Hepatocyte (in vitro differentiated cells): ENCODE data around the gene GJD4. TPM values are rescaled to one million over a fixed set of nuclear protein-coding genes. Genes with fewer than 3 reads are reported as not detected.

Experiments
- DNase-seq: peaks from one replicate; pipeline ENCODE4 v3.0.0-alpha.2; 2016; ENCODE audit warnings: low spot score
- H2AFZ ChIP-seq: fragments of 200-600 bp; sonication (generic); 2 replicates; pipeline ENCODE4 v1.6.0; 2016; ENCODE audit warnings: antibody characterized with exemption, mild to moderate bottlenecking
- H3K27ac ChIP-seq: fragments of 200-600 bp; sonication (generic); 2 replicates; pipeline ENCODE4 v1.5.1; 2016; ENCODE audit warnings: mild to moderate bottlenecking
- H3K27me3 ChIP-seq: fragments of 200-600 bp; sonication (generic); 2 replicates; pipeline ENCODE4 v1.6.1; 2016
- H3K36me3 ChIP-seq: fragments of 200-600 bp; sonication (generic); replicated peaks from 2 replicates; pipeline ENCODE4 v1.5.1; 2016; ENCODE audit warnings: low read depth; ENCODE audit not compliant: insufficient read depth
- H3K4me1 ChIP-seq: fragments of 200-600 bp; sonication (generic); 2 replicates; pipeline ENCODE4 v1.5.1; 2016; ENCODE audit warnings: mild to moderate bottlenecking, moderate library complexity; ENCODE audit not compliant: insufficient read depth
- H3K4me2 ChIP-seq: fragments of 200-600 bp; sonication (generic); 2 replicates; pipeline ENCODE4 v1.6.0; 2016
- H3K4me3 ChIP-seq: fragments of 200-600 bp; sonication (generic); 2 replicates; pipeline ENCODE4 v1.5.1; 2016; ENCODE audit warnings: mild to moderate bottlenecking
- H3K79me2 ChIP-seq: fragments of 200-600 bp; sonication (generic); 2 replicates; pipeline ENCODE4 v1.6.0; 2017; ENCODE audit warnings: mild to moderate bottlenecking
- H3K9me2 ChIP-seq: fragments of 200-600 bp; sonication (generic); replicated peaks from 2 replicates; pipeline ENCODE4 v1.6.0; 2017; ENCODE audit warnings: mild to moderate bottlenecking; ENCODE audit not compliant: insufficient read depth
- H3K9me3 ChIP-seq: fragments of 200-600 bp; sonication (generic); 2 replicates; pipeline ENCODE4 v1.5.1; 2016; ENCODE audit warnings: low read depth, mild to moderate bottlenecking
- H4K20me1 ChIP-seq: fragments of 200-600 bp; sonication (generic); 2 replicates; pipeline ENCODE4 v1.6.0; 2016; ENCODE audit warnings: mild to moderate bottlenecking; ENCODE audit not compliant: insufficient read depth, poor library complexity, severe bottlenecking
- CTCF ChIP-seq: fragments of 200-600 bp; sonication (generic); IDR thresholded peaks from 2 replicates; pipeline ENCODE4 v1.5.1; 2016; ENCODE audit warnings: antibody characterized with exemption, mild to moderate bottlenecking; ENCODE audit not compliant: poor library complexity
- EZH2 ChIP-seq: fragments of 200-600 bp; sonication (generic); IDR thresholded peaks from 2 replicates; pipeline ENCODE4 v1.6.1; 2016; ENCODE audit warnings: antibody characterized with exemption, mild to moderate bottlenecking, borderline replicate concordance
- EZH2phosphoT487 ChIP-seq: fragments of 200-600 bp; sonication (generic); IDR thresholded peaks from one replicate; pipeline ENCODE4 v1.6.1; 2018; ENCODE audit warnings: antibody characterized with exemption, mild to moderate bottlenecking, low read depth, moderate library complexity; ENCODE audit not compliant: unreplicated experiment, severe bottlenecking
- WGBS: methylation state at CpG from one replicate; pipeline ENCODE4 v1.1.6; 2016; ENCODE audit warnings: low lambda C conversion rate; ENCODE audit errors: missing lambda C conversion rate; 5-methylcytosine and 5-hydroxymethylcytosine counted together
- polyA plus RNA-seq: library from polyadenylated mRNA; unstranded; fragments of >200 nt; fragmentation: Nextera tagmentation; extraction: Ambion mirVana; gene quantifications from 2 replicates; pipeline ENCODE4 v1.2.1, GENCODE V29; 2016
- total RNA-seq: library from RNA; depleted of rRNA; stranded (reverse); fragments of >200 nt; gene quantifications from 2 replicates; pipeline ENCODE4 v1.2.3, GENCODE V29; 2014

GJD4 gene
- total and polyA plus RNA-seq, 2 experiments from 2014 or later = 0.17 TPM; not detected in 1

GRCh38 chr10:35639021-35639727 lies 34.0 kb downstream of the GJD4 start:
- TF ChIP-seq CTCF = no peak
- TF ChIP-seq EZH2phosphoT487 = peak; percentile 5
- TF ChIP-seq EZH2 = peak; percentile 38
- H3K9me3 ChIP-seq = no peaks in the 10 kb centered on the region
- H3K27ac ChIP-seq = no peak overlapping the region
- peaks cover 2% of the 10 kb centered on the region for H4K20me1 ChIP-seq
- peak; percentile 13 for DNase-seq
- WGBS = 8% methylated on average over 30 of the region's 57 CpGs
- peak overlapping the region; percentile 8 for H3K4me3 ChIP-seq
- peaks cover 24% of the 10 kb centered on the region for H3K27me3 ChIP-seq
- H3K4me1 ChIP-seq = peaks cover 23% of the 10 kb centered on the region
- H3K9me2 ChIP-seq = no peaks in the 10 kb centered on the region
- no peaks in the 10 kb centered on the region for H3K79me2 ChIP-seq
- H3K36me3 ChIP-seq = no peaks in the 10 kb centered on the region
- H3K4me2 ChIP-seq = peak overlapping the region; percentile 98
- H2AFZ ChIP-seq = peak overlapping the region; percentile 24

- Histone ChIP-seq H4K20me1 (peaks cover 2% of the 10 kb centered on the region), H3K79me2 (no peaks in the 10 kb centered on the region), H3K4me2 (peak overlapping the region; percentile 98), H3K9me3 (no peaks in the 10 kb centered on the region), H3K9me2 (no peaks in the 10 kb centered on the region), H3K27ac (no peak overlapping the region), H3K4me3 (peak overlapping the region; percentile 8), H2AFZ (peak overlapping the region; percentile 24), H3K4me1 (peaks cover 26% of the 10 kb centered on the region), H3K27me3 (peaks cover 31% of the 10 kb centered on the region), H3K36me3 (no peaks in the 10 kb centered on the region)
- peak; percentile 59 for DNase-seq
- TF ChIP-seq EZH2phosphoT487 = no peak
- TF ChIP-seq CTCF = no peak
- 4% methylated on average over 50 of the region's 83 CpGs for WGBS
These were observed 34.7 kb downstream of the GJD4 start for GRCh38 chr10:35639728-35640401.

GRCh38 chr10:35640474-35640873 lies 35.3 kb downstream of the GJD4 start:
- WGBS = under 1% methylated on average over 24 of the region's 53 CpGs
- Histone ChIP-seq H3K27me3 (peaks cover 37% of the 10 kb centered on the region), H4K20me1 (peaks cover 2% of the 10 kb centered on the region), H2AFZ (no peak overlapping the region), H3K79me2 (no peaks in the 10 kb centered on the region), H3K4me1 (peaks cover 26% of the 10 kb centered on the region), H3K27ac (no peak overlapping the region), H3K4me2 (peak overlapping the region; percentile 98), H3K9me3 (no peaks in the 10 kb centered on the region), H3K9me2 (no peaks in the 10 kb centered on the region), H3K4me3 (no peak overlapping the region), H3K36me3 (no peaks in the 10 kb centered on the region)
- TF ChIP-seq EZH2 (no peak), CTCF (peak; percentile 52)
- peak; percentile 87 for DNase-seq
